GM11168 (cell line): ENCODE data around the gene GLYATL2.

Experiments
- in situ Hi-C: fragments of 300-500 bp; cut with MboI; formaldehyde crosslinking; loops from one replicate; pipeline ENCODE4 v1.12.0; 2022; ENCODE audit warnings: low sequenced_read_pairs; ENCODE audit not compliant: unreplicated experiment

GLYATL2 gene, protein sequence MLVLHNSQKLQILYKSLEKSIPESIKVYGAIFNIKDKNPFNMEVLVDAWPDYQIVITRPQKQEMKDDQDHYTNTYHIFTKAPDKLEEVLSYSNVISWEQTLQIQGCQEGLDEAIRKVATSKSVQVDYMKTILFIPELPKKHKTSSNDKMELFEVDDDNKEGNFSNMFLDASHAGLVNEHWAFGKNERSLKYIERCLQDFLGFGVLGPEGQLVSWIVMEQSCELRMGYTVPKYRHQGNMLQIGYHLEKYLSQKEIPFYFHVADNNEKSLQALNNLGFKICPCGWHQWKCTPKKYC

DNA sequence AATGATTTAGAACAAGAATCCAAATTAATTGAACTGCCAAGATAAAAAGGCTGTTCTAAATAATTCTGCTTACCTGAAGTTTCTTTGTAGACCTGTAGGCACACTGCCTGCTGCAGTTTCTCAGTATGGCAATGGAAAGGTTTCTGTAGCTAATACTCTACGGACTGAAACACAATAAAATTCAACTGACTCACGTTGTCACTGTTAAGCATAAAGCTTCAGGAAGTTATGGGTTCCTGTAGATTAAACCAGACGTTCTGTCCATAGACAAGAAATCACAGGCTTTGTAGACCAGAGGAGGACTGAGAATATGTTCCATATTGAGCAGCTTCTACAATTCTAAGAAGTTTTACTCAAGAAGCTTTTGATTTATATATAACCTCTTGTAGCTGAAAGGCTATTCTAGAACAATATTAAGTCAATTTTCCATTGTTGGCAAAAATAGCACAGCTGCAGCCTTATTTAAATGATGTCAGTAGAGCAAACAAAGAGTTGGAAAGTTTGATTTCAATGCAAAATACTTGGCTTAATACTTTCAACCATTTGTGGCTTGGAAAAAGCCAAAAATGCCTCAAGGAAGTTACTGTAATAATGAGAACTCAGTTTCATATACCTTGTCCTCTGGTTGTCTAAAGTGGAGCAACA is at the start of gene GLYATL2:
TSS of gene GLYATL2 (minus strand) at position 344 of the 645 bp plus-strand sequence. CDS start 5,092 bp downstream, outside the sequence.
- in situ Hi-C loops, result no loop called here

DNA sequence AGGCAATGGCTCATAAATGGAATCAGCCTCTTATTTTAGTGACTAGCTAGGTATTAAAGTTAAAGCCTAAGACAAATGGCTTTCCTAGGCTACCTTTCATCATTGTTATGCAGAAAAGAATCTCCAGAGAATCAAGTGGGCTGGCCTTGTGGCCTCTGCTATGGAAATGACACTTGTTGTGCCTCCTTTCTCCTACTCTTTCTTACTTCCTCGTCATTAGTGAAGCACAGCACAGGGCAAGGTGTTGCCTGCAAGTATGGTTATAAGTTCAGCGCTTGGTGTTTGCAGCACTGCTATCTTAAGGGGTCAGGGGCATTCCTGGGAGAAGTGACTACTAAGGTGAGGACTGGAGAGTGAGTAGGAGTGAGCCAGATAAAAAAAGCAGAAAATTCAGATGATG is 49.4 kb upstream of the GLYATL2 start:
- in situ Hi-C loops, result no loop called here

DNA sequence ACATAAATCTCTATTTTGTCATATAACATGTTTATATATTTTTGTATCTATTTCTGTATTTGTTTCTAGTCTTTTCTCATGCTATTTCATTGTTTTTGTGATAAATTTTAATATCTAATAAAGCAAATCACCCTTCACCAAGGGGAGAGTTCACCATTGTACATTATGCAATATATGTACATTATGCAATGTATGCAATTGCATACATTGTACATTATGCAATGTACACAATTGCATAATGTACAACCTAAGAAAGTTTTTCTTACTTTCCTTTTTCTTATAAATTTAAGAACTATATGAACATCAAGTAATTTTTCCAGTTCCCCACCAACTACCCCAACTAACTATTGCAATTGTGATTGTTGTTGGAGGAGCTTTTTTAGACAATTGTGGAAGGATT is 44.1 kb upstream of the GLYATL2 start:
- in situ Hi-C loops, result no loop called here

DNA sequence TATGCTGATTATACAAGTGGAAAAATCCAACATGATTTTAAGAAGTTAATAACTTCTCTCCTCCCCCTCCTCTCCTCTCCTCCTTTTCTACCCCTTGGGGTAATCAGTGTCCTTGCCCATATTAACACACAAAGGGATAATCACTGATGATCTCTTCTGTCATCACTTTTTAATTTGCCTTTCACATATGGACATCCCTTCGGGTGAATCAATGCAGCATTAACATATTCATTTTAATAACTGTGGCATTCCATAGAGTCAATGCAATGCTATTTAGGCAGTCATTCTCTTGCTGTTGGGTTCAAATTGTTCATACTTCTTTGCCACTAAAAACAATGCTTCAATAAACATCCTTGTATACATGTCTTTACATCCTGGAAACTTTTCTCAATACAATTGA is 42.9 kb upstream of the GLYATL2 start:
- in situ Hi-C loops, result no loop called here

DNA sequence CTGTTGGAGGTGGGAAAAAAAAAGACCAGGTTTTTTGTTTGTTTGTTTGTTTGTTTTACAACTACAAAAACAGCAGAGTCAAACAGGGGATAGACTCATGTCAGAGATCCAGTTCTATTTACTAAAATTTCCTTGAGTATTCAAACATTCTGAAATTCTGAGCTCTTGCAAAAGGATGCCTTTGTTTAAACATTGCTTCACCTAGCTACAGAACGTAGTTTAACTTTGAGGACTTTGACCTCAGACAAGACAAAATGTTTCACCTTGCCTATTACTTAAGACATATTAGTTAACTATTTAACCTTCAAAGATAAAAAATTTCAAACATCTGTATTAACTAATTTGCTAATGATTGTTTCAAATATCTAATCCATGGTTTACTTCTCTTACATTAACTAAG is 36.1 kb upstream of the GLYATL2 start:
- in situ Hi-C loops, result no loop called here

DNA sequence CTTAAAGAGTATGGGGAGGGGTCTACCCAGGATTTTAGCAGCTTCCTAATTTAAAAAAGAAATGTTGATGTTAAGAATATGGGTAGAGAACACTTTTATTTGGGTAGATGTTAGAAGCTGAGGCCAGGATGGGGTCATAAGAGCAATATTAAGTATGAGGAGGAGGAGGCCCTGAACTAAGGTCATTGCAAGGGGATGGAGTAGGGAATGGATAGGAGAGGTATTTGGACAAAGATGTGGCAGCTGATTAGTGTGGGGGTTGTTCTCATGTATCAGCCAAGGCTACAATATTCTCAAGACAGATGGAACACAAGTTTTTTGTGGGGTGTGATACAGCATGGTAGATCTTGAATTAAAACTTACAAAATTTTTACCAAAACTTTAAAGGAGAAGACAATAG is 35.7 kb upstream of the GLYATL2 start:
- in situ Hi-C loops, result no loop called here

DNA sequence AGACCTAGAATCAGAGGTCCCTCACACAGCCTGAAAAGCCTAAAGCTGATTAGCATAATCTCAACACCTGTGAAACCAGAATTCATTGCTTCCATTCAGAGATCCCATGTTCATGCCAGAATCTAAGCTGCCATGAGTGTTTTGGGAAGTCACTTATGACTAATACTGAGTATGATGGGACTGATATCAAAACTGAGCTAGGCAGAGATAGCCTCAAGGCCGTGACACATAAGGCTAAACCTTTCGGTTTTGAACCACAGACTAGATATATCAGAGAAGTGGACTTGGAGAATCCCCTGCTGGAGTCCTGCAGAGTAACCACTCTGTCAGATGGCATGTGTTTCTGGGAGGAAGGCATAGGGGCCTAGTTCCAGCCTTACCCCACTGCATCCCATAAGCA is 23.1 kb upstream of the GLYATL2 start:
- in situ Hi-C loops, result no loop called here

DNA sequence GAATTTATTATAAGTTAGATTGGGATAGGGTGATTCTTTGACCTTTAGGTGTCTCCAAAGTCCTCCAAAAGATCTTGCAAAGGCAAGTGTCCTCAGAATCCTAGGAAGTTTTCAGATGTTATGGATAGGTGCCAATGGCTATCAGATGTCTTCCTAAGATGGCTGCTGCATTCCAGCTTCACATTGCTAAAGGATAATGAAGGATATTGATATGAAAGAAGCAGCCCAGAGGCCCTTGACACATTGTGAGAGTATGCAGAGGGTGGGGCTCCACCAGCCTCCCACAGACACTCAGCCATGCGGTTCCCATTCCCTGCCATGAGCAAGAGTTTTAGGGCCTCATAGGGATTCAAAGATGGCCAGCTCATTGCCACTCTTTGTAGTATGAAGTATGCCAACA is 22.3 kb upstream of the GLYATL2 start:
- in situ Hi-C loops, result no loop called here

DNA sequence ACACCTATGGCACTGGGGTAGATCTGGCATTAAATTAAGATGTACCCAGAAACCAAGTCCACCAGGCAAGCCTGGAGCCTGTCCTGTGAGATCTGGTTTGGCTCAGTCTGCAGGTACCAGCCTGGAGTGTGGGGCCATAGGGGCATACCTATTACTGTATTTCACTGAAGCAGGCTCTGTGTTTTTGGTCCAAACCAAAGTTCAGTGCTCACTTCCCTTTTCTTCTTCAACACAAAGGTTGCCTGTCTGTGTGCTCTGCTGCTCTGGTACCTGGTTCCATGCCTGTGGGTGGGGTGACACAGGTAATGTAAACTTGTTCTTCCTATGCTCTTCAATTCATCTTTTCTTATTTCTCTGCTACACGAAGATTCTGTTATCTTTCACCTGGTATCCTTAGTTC is 19.8 kb upstream of the GLYATL2 start:
- in situ Hi-C loops, result no loop called here

DNA sequence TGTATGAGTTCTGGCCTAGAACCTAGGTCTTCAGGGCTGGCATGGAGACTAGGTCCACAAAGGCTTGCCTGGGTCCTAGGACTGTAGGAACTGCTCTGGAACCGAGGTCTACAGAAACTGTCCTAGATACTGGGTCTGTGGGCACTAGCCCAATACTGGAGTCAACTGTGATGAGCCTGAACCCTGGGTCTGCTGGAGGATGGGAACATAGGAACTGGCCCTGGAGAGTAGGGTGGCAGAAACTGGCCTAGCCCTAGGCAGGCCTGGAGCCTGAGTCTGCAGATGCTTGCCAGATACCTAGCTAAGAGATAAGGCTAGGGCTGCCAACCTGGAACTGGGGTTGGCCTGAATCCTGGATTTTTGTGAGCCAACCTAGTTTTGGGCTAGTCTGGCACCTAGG is 19.2 kb upstream of the GLYATL2 start:
- in situ Hi-C loops, result no loop called here

DNA sequence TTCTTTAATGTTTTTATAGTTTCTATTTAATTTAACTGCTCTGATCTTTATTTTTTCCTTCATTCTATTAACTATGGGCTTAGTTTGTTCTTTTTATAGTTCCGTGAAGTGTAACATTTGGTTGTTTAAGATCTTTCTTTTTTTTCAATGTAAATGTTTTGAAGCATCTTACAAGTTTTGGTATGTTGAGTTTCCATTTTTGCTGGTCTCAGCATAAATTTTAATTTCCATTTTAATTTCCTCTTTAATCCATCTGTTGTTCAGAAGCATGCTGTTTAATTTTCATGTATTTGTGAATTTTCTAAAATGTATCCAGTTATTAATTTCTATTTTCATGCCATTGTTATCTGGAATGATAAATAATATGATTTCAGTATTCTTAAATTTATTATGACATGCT is 17.0 kb upstream of the GLYATL2 start:
- in situ Hi-C loops, result no loop called here

DNA sequence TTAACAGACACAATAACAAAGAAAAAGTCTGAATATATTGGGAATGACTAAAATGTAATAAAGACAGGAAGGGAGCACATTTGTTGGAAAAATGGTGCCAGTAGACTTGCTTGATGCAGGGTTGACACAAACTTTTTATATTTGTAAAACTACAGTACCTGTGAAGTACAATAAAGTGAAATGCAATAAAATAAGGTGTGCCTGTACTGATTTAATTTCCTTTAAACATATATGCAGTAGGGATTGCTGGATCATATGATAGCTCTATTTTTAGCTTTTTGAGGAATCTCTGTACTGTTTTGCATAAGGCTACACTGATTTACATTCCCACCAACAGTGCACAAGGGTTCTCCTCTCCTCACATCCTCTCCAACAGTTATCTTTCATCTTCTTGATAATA is 12.3 kb upstream of the GLYATL2 start:
- in situ Hi-C loops, result no loop called here

DNA sequence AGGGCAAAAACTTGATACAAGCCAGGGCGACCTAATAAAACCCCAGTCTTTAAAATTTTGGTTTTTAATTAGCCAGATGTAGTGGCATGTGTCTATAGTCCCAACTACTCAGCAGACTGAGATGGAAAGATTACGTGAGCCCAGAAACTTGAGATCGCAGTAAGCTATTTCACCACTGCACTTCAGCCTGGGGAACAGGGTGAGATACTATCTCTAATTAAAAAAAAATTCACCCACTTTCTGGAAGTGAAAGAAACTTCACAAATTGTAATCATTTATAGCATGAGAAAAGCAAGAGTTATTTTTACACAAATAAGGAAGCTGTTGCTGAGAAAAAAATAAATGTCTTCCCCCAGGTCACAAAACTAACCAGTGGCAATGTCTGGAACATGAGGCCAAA is 882 bp upstream of the GLYATL2 start:
- in situ Hi-C loops, result no loop called here

DNA sequence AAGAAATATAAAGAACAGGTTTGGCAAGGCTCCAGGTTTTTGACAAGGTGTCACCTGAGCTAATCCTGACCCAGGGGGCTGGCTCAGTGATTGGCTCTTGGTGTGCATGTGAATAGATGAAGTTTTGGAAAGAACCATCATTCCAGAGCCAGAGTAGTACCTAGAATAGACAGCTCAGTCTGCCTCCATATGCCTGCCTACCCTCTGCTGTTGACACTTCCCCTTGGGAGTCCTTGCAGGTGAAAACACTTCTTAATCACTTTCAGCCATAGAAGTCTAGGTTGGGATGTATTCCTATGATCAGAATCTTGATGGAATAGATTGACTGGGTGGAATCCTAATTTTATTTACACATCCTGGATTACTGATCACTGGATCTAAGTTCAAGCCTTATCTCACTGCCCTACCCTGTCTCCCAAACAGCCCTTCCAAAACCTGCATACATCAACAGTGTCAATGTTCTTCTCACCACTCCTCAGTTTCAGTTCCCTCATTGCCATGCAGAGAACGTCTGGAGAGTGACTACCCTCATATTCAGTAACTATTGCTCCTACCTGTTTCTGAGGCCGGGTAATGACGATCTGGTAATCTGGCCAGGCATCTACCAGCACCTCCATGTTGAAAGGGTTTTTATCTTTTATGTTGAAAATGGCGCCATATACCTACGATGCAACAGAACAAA is 6.7 kb downstream of the GLYATL2 start:
- in situ Hi-C loops, result no loop called here

DNA sequence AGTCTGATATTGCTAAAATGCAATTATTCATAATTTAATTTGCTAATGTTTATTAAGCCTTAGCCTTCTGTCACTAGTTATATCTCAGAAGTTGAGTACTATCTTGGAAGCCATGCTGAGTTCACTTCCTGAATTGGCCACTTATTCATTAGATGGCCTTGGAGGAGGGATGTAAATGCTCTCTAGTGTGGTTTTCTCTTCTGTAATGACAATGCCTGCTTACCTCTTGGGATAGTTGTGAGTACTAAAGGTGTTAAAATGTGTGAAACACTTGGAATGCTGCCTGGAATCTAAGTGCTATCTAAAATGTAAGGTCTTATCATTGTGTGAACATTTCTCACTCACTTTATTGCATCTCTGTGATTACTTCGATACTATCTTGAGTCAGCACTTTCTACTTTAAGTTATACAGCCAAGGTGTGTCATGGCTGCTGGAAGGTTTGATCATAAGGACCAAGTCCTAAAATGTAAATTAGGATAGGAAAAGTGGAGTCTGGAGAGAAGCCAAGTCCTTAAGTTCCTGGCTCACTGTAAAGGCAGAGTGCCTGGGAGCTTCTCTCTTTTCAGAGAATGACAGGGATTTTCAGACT is 12.4 kb downstream of the GLYATL2 start:
- in situ Hi-C loops, result no loop called here

DNA sequence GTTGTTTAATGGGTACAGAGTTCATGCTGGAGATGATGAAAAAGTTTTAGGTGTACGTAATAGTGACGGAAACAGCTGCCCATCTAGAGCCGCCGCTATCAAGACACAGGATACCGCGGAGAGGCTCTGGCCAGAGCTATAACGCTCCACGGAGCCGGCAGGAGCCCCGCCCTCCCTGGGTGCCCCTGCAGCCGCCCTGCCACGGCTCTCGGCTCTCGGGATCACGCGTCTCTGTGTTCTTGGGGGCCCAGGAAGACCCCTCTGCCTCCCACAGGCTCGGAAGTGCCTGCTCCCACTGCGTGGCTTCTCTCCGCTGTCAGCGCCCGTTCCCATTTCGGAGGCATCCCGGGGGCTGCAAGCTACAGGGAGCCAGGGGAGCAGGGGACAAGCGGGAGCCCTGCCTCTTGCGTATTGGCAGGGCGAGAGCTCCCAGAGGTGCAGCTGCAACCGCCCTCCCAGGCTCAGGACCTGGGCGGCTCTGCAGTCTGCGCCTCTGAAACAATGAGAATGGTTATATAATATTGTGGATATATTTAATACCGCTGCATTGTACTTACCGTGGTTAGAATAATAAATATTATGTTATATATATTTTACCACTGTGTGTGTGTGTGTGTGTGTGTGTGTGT is 13.7 kb downstream of the GLYATL2 start:
- in situ Hi-C loops, result no loop called here

DNA sequence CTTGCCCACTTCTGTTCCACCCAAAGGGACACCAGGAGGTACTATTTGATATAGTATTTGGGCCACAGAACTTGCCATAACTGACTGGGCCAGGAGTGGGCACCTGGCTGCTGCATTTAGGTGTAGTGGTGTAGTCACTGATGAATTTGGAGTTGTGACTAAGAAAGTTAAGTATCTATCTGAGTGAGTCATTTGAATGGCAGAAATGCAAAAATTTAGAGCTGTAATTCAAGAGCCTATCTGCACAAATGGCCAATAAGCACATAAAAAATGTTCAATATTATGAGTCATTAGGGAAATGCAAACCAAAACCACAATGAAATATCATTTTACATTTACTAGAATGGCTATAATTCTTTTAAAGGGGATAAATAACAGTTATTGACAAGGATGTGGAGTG is 14.7 kb downstream of the GLYATL2 start:
- in situ Hi-C loops, result no loop called here

DNA sequence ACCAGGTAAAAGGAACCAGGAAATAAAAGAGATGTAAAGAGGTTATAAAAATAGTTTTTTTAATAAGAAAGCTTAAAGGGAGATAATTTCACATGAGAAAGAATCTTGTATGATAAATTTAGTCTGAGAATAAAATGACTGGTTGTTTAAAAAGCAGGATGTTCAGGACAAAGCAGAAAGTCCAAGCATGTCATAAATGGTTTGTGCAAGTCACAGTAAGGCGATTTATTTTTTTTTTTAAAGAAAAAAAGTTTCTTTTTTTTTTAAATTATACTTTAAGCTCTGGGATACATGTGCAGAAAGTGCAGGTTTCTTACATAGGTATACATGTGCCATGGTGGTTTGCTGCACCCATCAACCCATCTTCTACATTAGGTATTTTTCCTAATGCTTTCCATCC is 30.8 kb downstream of the GLYATL2 start:
- in situ Hi-C loops, result no loop called here

DNA sequence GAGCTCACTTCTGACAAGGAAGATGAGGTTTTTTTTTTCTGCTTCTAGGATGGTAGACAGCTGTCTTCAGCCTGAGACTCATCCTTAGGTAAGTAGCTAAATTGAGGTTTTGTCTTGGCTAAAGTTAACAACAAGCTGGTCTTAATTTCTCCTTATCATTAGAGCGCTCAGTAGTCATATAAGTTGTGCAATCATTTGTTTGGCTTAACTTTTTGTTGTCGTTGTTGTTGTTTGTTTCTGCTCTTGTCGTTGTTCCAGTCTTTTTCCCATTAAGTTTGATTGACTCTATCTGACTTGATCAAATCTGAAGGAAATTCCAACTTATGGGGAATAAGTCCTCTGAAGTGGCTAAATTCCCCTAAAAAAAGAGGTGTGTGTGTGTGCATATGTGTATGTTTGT is 33.0 kb downstream of the GLYATL2 start:
- in situ Hi-C loops, result no loop called here

DNA sequence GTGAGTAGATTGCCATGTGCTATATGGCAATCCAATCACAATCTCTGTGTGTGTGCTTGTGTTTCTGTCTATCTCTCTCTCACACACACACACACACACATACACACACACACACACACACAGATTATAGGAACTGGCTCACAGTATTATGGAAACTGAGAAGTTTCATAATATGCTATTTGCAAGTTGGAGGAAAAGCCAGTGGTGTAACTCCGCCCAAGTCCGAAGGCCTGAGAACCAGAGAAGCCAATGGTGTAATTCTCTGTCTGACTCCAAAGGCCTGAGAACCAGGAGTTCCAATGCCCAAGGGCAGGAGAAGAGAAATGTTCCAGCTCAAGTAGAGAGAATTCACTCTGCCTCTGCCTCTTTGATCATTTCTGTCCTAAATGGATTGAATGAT is 37.2 kb downstream of the GLYATL2 start:
- in situ Hi-C loops, result no loop called here

DNA sequence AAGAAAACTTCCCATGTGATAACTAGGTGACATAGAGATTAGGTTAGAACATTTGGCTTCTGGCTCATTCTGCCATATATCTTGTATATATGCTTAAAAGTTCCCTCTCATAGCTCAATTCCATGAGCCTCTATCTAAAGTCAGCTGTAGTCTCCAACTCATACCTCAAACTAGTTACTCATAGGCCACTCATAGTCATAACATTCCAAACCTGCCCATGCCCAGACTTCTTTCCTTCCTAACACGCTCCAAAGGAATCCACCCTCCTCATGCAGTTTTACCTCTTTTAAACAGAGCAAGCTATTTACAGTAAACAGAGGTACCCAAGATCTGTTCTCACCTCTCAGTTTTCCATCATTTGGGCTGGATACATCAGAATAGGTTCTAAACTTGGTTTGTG is 39.4 kb downstream of the GLYATL2 start:
- in situ Hi-C loops, result no loop called here
